ENCODE results near the gene TMEM132A.

DNA sequence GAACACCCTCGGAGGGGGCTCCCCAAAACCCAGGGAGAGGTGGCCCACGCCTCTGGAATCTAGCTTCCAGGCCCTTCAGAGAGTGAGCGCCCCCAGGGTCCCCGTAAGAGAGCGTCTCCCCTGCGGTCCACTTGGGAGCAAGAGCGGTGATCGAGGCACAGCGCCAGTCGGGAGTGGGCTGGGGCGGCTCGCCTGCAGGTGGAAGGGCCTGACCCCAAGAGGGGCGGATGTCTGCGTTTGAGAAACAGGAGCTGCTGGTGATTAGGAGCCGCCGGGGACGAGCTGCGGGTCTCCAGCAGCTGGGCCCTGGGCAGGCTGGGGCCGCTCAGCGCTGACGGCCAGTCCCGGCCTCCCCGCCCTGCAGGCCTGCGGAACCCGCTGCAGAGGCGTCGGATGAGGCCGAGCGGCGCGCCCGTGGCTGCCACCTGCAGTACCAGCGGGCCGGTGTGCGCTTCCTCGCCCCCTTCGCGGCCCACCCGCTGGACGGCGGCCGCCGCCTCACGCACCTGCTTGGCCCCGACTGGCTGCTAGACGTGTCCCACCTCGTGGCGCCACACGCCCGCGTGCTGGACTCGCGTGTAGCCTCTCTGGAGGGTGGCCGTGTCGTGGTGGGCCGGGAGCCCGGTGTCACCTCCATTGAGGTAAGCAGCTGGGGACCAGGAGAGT lies 10.0 kb downstream of the TMEM132A start:
- TF ChIP-seq CTCF (conservative IDR thresholded peaks at IDR 0.05; ENCODE audit: low read depth, low read length) (no peak), EZH2 (IDR thresholded peaks at IDR 0.05; ENCODE audit: borderline replicate concordance, low read depth, low read length, poor library complexity, severe bottlenecking) (no peak)
